ENCODE results near the gene ABI3BP.

GRCh38 chr3:100745617-100746016 lies 247.6 kb downstream of the ABI3BP start:
- TF ChIP-seq CTCF (conservative IDR thresholded peaks at IDR 0.05; ENCODE audit: low read length) (no peak), EZH2phosphoT487 (IDR thresholded peaks at IDR 0.05; ENCODE audit: borderline replicate concordance) (no peak)

Measured in Loucy (cell line).